ENCODE results near the gene TTLL9.

Gene TTLL9

GRCh38 chr20:31930779-31931178 lies 60.3 kb downstream of the TTLL9 start:
- H3K4me3 ChIP-seq (ENCODE audit: low read depth, low read length) = no peak overlapping the region
- no peak for TF ChIP-seq CTCF (IDR thresholded peaks at IDR 0.05; ENCODE audit: low read depth, low read length)

- no peak overlapping the region for H3K4me3 ChIP-seq (ENCODE audit: low read depth, low read length)
- TF ChIP-seq CTCF (IDR thresholded peaks at IDR 0.05; ENCODE audit: low read depth, low read length) = no peak
These were observed 63.3 kb downstream of the TTLL9 start for GRCh38 chr20:31933698-31934097.

GRCh38 chr20:31934491-31934890 lies 64.1 kb downstream of the TTLL9 start:
- no peak overlapping the region for H3K4me3 ChIP-seq (ENCODE audit: low read depth, low read length)
- TF ChIP-seq CTCF (IDR thresholded peaks at IDR 0.05; ENCODE audit: low read depth, low read length) = no peak

GRCh38 chr20:31934968-31935764 lies 64.7 kb downstream of the TTLL9 start:
- TF ChIP-seq CTCF (IDR thresholded peaks at IDR 0.05; ENCODE audit: low read depth, low read length) = no peak
- H3K4me3 ChIP-seq (ENCODE audit: low read depth, low read length) = no peak overlapping the region

- no peak overlapping the region for H3K4me3 ChIP-seq (ENCODE audit: low read depth, low read length)
- TF ChIP-seq CTCF (IDR thresholded peaks at IDR 0.05; ENCODE audit: low read depth, low read length) = no peak
These were observed 66.0 kb downstream of the TTLL9 start for GRCh38 chr20:31936420-31936819.

- H3K4me3 ChIP-seq (ENCODE audit: low read depth, low read length) = no peak overlapping the region
- no peak for TF ChIP-seq CTCF (IDR thresholded peaks at IDR 0.05; ENCODE audit: low read depth, low read length)
These were observed 67.4 kb downstream of the TTLL9 start for GRCh38 chr20:31937820-31938219.

GRCh38 chr20:31939661-31940060 lies 69.2 kb downstream of the TTLL9 start:
- H3K4me3 ChIP-seq (ENCODE audit: low read depth, low read length) = no peak overlapping the region
- no peak for TF ChIP-seq CTCF (IDR thresholded peaks at IDR 0.05; ENCODE audit: low read depth, low read length)

Data from WI38 (cell line).